T-helper 2 cell treated with Interferon-gamma antibody and Interleukin-4, amounts not matched to agents 100 ng/mL and 5 ng/mL, for 36 hours (primary cell): ENCODE data around the gene HM13. TPM values are rescaled to one million over a fixed set of nuclear protein-coding genes. Genes with fewer than 3 reads are reported as not detected.
"Not testable (repeated sequence)": the region's sequence is repeated elsewhere in the genome, so short reads cannot be mapped to it uniquely, and the experiment has no call there.

Source experiments
- intact Hi-C: fragments of 100-400 bp; cut with micrococcal nuclease; formaldehyde crosslinking; loops from one replicate; pipeline ENCODE4 v1.15.1; 2023
- total RNA-seq: library from RNA; stranded (reverse); gene quantifications from 2 replicates; pipeline ENCODE4 v1.2.3, GENCODE V29; 2022

The HM13 gene
- total RNA-seq, 1 donor from 2014 or later: 189 TPM

- intact Hi-C loops: no loop called here
Measured at GRCh38 chr20:31500527-31500926, 13.7 kb upstream of the HM13 start.

- intact Hi-C loops: loop anchor here (1.0 kb wide), 1 partner anchor 43 kb away; no protein-coding TSS in a partner anchor
Measured at GRCh38 chr20:31502884-31503673, 11.2 kb upstream of the HM13 start.

- intact Hi-C loops: no loop called here
Measured at GRCh38 chr20:31505903-31506302, 8.3 kb upstream of the HM13 start.

GRCh38 chr20:31508517-31509244 is 5.6 kb upstream of the HM13 start:
- intact Hi-C loops: no loop called here

GRCh38 chr20:31515072-31515774 is 981 bp downstream of the HM13 start:
- intact Hi-C loops: loop anchor here (2.0 to 5.0 kb wide), 2 partner anchors 42 to 98 kb away; no protein-coding TSS in a partner anchor

GRCh38 chr20:31515775-31516107 is 1.5 kb downstream of the HM13 start:
- intact Hi-C loops: loop anchor here (2.0 to 5.0 kb wide), 2 partner anchors 42 to 97 kb away; no protein-coding TSS in a partner anchor

GRCh38 chr20:31516166-31516565 is 1.9 kb downstream of the HM13 start:
- intact Hi-C loops: loop anchor here (5.0 kb wide), 1 partner anchor 41 kb away; no protein-coding TSS in a partner anchor

- intact Hi-C loops: loop anchor here (5.0 kb wide), 1 partner anchor 41 kb away; no protein-coding TSS in a partner anchor
Measured at GRCh38 chr20:31516651-31517050, 2.4 kb downstream of the HM13 start.

- intact Hi-C loops: loop anchor here (5.0 kb wide), 1 partner anchor 40 kb away; no protein-coding TSS in a partner anchor
Measured at GRCh38 chr20:31517373-31517772, 3.1 kb downstream of the HM13 start.

GRCh38 chr20:31521267-31521666 is 7.0 kb downstream of the HM13 start:
- intact Hi-C loops: not testable (repeated sequence)

- intact Hi-C loops: no loop called here
Measured at GRCh38 chr20:31522731-31523130, 8.5 kb downstream of the HM13 start.

GRCh38 chr20:31523361-31524283 is 9.4 kb downstream of the HM13 start:
- intact Hi-C loops: no loop called here

GRCh38 chr20:31527266-31527665 is 13.0 kb downstream of the HM13 start:
- intact Hi-C loops: no loop called here

GRCh38 chr20:31535298-31535697 is 21.1 kb downstream of the HM13 start:
- intact Hi-C loops: no loop called here

- intact Hi-C loops: no loop called here
Measured at GRCh38 chr20:31536575-31536974, 22.3 kb downstream of the HM13 start.

- intact Hi-C loops: no loop called here
Measured at GRCh38 chr20:31537116-31537871, 23.1 kb downstream of the HM13 start.

- intact Hi-C loops: no loop called here
Measured at GRCh38 chr20:31537890-31538289, 23.6 kb downstream of the HM13 start.

- intact Hi-C loops: no loop called here
Measured at GRCh38 chr20:31538326-31538725, 24.1 kb downstream of the HM13 start.

GRCh38 chr20:31539636-31540035 is 25.4 kb downstream of the HM13 start:
- intact Hi-C loops: not testable (repeated sequence)

- intact Hi-C loops: no loop called here
Measured at GRCh38 chr20:31540406-31540805, 26.2 kb downstream of the HM13 start.
